Superior temporal gyrus (tissue), 1 donor: Measurements from ENCODE around the gene AQP12A.
"Not testable (repeated sequence)": the region's sequence is repeated elsewhere in the genome, so short reads cannot be mapped to it uniquely, and the experiment has no call there.

Experiments
- DNase-seq: peaks from one replicate; pipeline ENCODE4 v3.0.0-alpha.2; 2016; ENCODE audit errors: extremely low spot score

Gene AQP12A

DNA sequence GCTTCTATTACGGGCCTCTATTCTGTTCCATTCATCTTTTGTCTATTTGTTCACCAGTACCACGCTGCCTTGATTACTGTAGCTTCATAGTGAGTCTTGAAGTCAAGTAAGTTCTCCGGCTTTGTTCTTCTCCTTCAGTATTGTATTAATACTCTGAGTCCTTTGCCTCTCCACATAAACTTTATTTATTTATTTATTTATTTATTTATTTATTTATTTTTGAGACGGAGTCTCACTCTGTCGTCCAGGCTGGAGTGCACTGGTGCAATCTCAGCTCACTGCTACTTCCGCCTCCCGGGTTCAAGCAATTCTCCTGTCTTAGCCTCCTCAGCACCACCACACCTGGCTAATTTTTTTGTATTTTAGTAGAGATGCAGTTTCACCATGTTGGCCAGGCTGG, 31.8 kb upstream of the AQP12A start:
- not testable (repeated sequence) for DNase-seq

GRCh38 chr2:240662681-240663080, 29.0 kb upstream of the AQP12A start:
- DNase-seq: no peak

DNA sequence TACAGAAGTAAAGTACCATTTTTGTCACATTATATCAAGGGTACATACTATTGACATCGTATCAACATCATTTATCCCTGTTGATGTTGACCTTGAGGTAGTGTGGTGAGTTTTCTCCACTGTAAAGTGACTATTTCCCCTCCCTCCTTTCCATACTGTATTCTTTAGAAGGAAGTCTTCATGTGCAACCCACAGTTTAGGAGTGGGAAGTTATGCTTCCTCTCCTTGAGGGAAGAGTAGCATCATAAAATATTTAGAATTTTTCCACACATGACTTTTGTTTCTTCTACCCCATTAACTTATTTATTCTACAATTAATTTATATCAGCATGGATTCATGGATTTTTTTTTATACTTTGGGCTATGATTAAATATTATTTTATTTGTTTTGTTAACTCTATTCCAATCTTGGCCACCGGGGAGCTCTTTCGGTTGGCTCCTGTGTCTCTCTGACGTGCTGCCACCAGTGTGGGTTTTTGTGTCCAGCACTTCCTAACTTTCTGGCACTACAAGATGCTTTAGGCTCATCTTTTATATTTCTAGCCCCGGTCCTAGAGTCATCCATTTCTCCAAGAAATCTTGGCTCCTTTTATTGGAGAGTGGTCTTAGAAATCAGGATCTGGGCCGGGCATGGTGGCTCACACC, 28.0 kb upstream of the AQP12A start:
- no peak for DNase-seq

DNA sequence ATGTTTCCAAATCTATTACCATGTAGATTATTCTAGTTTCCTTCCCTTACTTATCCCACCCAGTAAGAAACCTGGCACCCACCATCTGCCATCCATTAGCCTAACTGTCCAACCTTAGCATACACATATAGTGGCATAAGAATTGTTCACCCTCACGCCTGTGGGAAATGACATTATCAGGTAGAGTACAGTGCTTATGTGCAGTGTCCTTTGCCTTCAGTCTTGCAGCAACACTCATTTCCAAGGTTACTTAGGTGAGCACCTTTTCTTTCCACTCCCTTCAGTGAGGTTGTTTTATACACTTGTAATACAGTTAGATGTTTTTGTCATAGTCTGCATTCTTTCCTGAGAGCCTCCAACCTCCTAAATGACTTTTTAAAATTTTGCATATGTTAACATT, 27.0 kb upstream of the AQP12A start:
- DNase-seq: no peak

DNA sequence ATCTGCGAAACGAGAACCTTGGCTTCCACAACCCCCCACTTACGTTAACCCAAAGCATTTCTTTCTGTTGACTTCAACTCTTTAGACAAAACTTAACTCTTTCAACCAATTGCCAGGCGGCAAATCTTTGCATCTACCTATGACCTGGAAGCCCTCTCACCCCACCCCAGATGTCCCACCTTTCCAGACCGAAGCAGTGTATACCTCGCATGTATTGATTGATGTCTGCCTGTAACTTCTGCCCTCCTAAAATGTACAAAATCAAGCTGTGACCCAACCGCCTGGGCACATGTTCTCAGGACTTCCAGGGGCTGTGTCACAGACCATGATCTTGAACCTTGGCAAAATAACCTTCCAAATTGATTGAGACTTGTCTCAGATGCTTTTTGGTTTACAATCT, 21.3 kb upstream of the AQP12A start:
- DNase-seq: no peak

GRCh38 chr2:240670950-240671349, 20.7 kb upstream of the AQP12A start:
- no peak for DNase-seq

- DNase-seq: no peak
Measured at GRCh38 chr2:240672076-240672700, 19.5 kb upstream of the AQP12A start.

DNA sequence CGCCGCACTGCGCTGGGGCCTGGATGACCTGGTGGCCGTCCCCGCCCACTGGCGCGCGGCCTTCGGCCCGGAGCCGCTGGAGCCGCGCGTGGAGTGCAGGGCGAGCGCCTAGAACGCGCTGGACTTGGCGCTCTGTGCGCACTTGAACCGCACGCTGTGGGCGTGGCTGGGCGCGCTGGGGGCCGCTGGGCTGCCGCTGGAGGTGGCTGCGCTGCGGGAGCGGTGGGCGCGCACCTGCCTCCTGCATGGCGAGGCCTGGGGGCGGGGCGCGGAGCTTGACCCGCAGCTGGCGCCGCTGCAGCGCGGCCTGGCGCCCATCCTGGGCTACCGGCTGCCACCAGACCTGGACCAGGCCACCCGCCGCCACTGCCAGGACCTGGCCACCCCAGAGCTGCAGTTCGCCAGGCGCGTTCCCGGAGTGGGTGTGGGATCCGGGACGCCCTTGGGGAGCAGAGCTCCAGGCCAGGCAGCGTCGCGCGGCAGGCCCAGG, 18.9 kb upstream of the AQP12A start:
- DNase-seq: no peak

- DNase-seq: not testable (repeated sequence)
Measured at GRCh38 chr2:240674461-240675184, 17.0 kb upstream of the AQP12A start.

DNA sequence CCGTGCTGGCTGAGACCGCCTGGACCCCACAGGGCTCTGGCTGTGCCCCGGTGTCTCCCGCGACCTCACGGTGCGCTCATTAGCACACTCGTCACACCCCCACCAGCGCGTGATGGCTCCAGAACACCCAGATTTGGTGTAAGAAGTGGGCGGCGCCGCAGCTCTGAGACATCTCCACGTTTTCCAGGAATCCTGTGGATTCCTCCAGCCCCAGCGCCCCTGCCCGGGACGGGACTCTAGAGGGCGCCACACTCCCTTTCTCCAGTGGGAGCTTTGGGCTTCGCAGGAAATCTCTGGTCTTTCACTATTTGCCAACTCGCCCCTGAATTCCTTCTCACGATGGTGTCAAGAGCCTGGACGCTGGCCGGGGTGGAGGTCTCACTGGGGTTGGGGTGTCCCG, 16.3 kb upstream of the AQP12A start:
- not testable (repeated sequence) for DNase-seq

DNA sequence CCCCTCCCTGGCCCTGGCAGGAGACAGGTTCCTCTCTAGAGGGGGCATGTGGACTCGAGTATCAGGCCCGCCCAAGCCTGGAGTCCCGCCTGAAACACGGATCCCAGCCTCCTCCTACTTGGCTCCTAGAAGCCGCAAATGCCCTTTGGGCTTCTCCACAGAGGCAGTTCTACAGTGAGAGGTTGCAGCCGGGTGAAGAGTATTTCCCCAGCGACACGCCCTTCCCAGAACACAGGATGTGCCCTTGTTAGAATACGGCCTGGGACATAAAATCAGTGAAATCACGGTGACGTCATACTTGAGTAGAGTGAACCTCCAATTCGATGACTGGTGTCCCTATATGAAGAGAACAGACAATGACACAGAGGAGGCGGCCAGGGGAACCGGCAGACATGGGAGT, 13.6 kb upstream of the AQP12A start:
- DNase-seq: not testable (repeated sequence)

DNA sequence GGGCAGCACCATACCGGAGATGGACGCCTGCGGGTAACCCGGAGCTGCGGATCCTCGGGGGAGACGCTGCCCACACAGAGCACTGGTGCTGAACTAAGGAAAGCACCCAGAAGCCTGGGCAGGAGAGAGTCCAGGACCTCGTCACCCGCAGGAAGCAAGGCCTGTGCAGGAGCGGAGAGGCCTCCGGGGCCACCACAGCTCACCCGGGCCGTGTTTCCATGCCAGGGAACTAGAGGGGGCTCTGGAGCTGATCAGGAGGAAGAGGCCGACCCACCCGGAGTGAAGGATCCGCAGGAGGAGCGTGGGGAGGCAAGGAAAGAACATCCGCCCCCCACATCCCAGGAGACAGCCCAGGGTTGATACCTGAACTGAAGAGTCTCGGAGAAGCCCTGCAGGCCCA, 12.8 kb upstream of the AQP12A start:
- not testable (repeated sequence) for DNase-seq

DNA sequence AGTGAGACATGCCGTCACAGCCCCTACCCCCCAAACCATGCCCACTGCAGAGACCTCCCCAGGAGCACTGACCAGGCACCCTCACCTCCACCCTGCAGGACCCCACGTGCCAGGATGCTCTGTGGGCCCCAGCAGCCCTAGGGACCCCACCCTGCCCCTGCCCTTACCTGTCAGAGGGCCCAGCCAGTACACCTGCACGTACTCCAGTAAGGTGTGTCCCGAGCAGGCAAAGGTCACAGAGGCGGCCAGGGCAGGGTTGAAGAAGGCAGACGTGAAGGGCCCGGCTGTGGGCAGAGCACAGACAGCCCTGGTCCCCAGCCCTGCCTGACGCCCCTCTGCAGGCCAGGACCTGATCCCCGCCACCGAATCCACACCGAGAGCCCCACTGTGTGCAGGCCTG, 11.5 kb upstream of the AQP12A start:
- DNase-seq: not testable (repeated sequence)

DNA sequence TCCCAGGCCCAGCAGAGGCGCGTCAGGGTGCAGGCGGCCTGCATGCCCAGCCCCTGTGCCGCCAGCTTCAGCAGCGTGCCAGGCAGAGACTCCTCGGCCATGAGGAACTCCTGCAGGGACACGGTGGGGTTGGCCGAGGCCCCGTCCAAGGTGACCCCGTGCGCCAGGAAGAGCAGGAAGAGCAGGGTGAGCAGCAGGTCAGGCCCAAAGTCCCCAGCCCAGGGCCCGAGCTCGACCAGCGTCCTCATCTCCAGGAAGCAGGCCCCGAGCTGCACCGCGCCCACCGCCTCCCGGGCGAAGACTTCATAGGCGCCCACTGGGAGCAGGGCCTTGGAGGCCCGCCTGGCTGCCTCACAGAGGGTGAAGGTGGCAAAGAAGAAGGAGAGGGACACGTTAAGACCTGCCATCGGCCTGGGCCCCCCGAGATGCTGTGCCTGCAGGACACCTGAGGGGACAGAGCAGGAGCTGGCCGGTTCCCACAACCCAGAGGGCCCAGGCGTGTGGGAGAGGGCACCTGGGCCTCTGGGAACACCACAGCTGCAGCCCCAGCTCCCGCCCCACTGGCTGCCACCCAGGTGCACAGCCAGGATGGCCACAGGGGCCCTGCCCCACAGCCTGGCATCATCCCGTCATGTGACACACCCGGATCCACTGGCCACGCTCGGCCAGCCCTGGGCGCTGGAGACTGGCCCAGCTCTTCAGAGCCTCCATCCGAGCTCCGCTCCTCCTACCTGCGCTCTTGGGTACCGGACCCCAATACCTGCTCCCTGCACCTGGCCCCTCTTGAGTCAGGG, 9.0 kb upstream of the AQP12A start, which contains the start of gene AQP12B:
Gene AQP12B, minus strand, starts transcription at position 455 of the 794 bp plus-strand sequence. Its CDS starts 48 bp downstream, at position 407.
- not testable (repeated sequence) for DNase-seq

DNA sequence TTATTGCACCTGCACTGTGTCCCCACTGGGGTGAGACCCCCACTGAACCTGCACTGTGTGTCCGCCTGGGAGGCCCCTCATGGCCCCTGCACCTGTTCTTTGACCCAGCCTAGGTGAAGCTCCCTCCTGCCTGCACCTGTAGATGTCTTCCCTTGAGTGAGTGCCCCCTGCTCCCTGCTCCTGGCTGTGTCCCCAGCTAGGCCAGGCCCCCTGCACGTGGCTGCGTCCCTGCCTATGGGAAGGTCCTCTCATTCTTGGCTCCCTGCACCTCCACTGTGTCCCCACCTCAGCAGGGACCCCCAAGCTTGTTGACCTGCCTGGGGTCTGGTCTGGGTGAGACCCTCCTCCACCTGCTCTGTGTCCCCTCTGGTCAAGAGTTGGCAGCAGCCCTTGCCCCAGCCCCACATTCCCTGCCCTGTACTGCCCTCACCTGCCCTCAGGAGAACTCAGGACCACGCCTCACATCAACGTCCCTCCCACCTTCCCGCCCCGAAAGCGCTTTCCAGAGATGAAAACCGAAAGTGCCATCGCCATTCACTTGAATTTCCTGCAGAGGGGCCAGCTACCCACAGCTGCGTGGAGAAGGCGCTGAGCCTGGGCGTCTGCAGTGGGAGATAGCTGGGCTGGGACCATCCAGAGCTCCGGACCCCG, 8.2 kb upstream of the AQP12A start:
- not testable (repeated sequence) for DNase-seq

DNA sequence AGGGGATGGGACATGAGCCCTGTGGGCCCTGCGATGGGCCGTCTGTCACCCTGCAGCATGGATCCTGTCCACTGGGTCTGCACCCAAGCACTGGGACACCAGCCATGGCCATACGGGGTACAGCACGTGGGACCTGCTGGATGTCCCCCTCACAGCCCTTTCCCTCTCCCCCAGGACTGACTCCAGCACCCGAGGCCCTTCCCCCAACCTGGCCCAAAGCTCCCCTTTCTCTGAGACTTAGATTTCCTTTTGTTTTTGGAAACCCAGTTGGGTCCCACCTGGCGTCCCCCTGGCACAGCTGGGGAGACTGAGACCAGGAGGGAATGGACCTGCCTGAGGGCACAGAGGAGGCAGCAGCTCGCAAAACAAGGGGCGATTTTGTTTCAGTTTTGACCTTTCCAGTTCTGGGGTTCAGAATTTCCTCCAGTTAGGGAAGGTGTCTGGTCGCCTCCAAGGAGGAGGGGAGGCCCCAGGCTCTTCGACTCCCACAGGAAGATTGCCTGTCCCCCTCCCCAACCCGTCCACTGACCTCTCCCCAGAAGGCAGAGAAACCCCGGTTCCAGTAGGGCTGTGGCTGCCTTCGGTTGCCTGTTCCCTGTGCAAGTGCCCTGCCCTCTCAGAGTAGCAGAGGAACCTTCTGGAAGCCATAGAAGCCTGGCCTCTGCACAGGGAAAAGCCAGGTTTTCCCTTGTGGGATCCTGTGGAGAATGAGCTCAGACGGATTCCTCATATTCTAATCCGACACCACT, 7.5 kb upstream of the AQP12A start:
- DNase-seq: not testable (repeated sequence)

- DNase-seq: no peak
Measured at GRCh38 chr2:240685771-240686371, 5.8 kb upstream of the AQP12A start.

- DNase-seq: no peak
Measured at GRCh38 chr2:240686460-240686859, 5.2 kb upstream of the AQP12A start.

- no peak for DNase-seq
Measured at GRCh38 chr2:240687045-240687740, 4.5 kb upstream of the AQP12A start.
